Immature natural killer cell (primary cell): ENCODE measurements around the gene TMEM178A. TPM values are rescaled to one million over a fixed set of nuclear protein-coding genes. Genes with fewer than 3 reads are reported as not detected.

Source experiments
- DNase-seq, 3 donors: peaks; one replicate each; pipeline ENCODE4 v3.0.0; 2022; ENCODE audit warnings: mixed read lengths in 1 of 3
- H3K27ac Mint-ChIP-seq, 6 donors: one replicate each; pipeline ENCODE4 v1.8.0; 2020; ENCODE audit warnings: mixed read lengths in 6 of 6, mild to moderate bottlenecking in 5 of 6, inconsistent platforms in 4 of 6, moderate library complexity in 3 of 6
- H3K27me3 Mint-ChIP-seq, 3 donors: one replicate each; pipeline ENCODE4 v1.8.0; 2020 to 2021; ENCODE audit warnings: low read depth in 3 of 3, mild to moderate bottlenecking in 3 of 3, mixed read lengths in 3 of 3, moderate library complexity in 3 of 3, inconsistent platforms in 1 of 3
- H3K36me3 Mint-ChIP-seq, 3 donors: one replicate each; pipeline ENCODE4 v1.8.0; 2020; ENCODE audit warnings: mixed read lengths in 3 of 3, inconsistent platforms in 2 of 3, mild to moderate bottlenecking in 2 of 3
- H3K4me1 Mint-ChIP-seq, 2 donors: one replicate each; pipeline ENCODE4 v1.8.0; 2020; ENCODE audit warnings: inconsistent platforms in 2 of 2, mild to moderate bottlenecking in 2 of 2, mixed read lengths in 2 of 2, moderate library complexity in 1 of 2
- H3K4me3 Mint-ChIP-seq, 5 donors: one replicate each; pipeline ENCODE4 v1.8.0; 2020; ENCODE audit warnings: mild to moderate bottlenecking in 5 of 5, mixed read lengths in 5 of 5, inconsistent platforms in 3 of 5, moderate library complexity in 3 of 5
- H3K9me3 Mint-ChIP-seq, 6 donors: one replicate each; pipeline ENCODE4 v1.8.0; 2020; ENCODE audit warnings: mild to moderate bottlenecking in 6 of 6, mixed read lengths in 6 of 6, inconsistent platforms in 4 of 6, moderate library complexity in 3 of 6
- polyA plus RNA-seq, 3 donors: library from polyadenylated mRNA; unstranded; fragments of 300-500 nt; fragmentation: Illumina TruSeq; gene quantifications; one replicate each; pipeline ENCODE4 v1.2.3, GENCODE V29; 2021

Gene TMEM178A
- polyA plus RNA-seq, 3 donors from 2014 or later, result not detected

GRCh38 chr2:39696101-39696553 lies 30.4 kb downstream of the TMEM178A start:
- Mint-ChIP-seq H3K4me1 (no peaks in the 10 kb centered on the region), H3K36me3 (peaks cover 0 to under 1% (median 0%) of the 10 kb centered on the region in 3 donors), H3K9me3 (peaks cover 5 to 13% (median 7%) of the 10 kb centered on the region in 6 donors), H3K27ac (no peak overlapping the region), H3K27me3 (peaks cover 1 to 10% (median 5%) of the 10 kb centered on the region in 3 donors), H3K4me3 (no peak overlapping the region)
- no peak for DNase-seq

GRCh38 chr2:39696838-39697237 lies 31.1 kb downstream of the TMEM178A start:
- peaks cover 5 to 11% (median 6%) of the 10 kb centered on the region in 3 donors for H3K27me3 Mint-ChIP-seq
- no peaks in the 10 kb centered on the region for H3K4me1 Mint-ChIP-seq
- H3K4me3 Mint-ChIP-seq, result no peak overlapping the region
- H3K36me3 Mint-ChIP-seq, result peaks cover 0 to 5% (median 0%) of the 10 kb centered on the region in 3 donors
- H3K9me3 Mint-ChIP-seq, result peaks cover 11 to 20% (median 13%) of the 10 kb centered on the region in 6 donors
- no peak overlapping the region for H3K27ac Mint-ChIP-seq
- no peak for DNase-seq

GRCh38 chr2:39697454-39697853 lies 31.7 kb downstream of the TMEM178A start:
- Mint-ChIP-seq H3K27me3 (peaks cover 6 to 8% (median 6%) of the 10 kb centered on the region in 3 donors), H3K27ac (no peak overlapping the region), H3K36me3 (peaks cover 0 to 5% (median 0%) of the 10 kb centered on the region in 3 donors), H3K9me3 (peaks cover 13 to 26% (median 18%) of the 10 kb centered on the region in 6 donors), H3K4me3 (no peak overlapping the region), H3K4me1 (no peaks in the 10 kb centered on the region)
- no peak for DNase-seq

- H3K4me1 Mint-ChIP-seq, result no peaks in the 10 kb centered on the region
- H3K27ac Mint-ChIP-seq, result no peak overlapping the region
- no peak for DNase-seq
- H3K27me3 Mint-ChIP-seq, result peaks cover 5 to 9% (median 7%) of the 10 kb centered on the region in 3 donors
- H3K9me3 Mint-ChIP-seq, result peaks cover 13 to 27% (median 18%) of the 10 kb centered on the region in 6 donors
- H3K4me3 Mint-ChIP-seq, result no peak overlapping the region
- H3K36me3 Mint-ChIP-seq, result peaks cover 0 to 5% (median 0%) of the 10 kb centered on the region in 3 donors
Observed at GRCh38 chr2:39701137-39701536, 35.4 kb downstream of the TMEM178A start.

GRCh38 chr2:39703181-39703872 lies 37.6 kb downstream of the TMEM178A start:
- Mint-ChIP-seq H3K36me3 (peaks cover 0 to 5% (median 0%) of the 10 kb centered on the region in 3 donors), H3K27ac (no peak overlapping the region), H3K27me3 (peaks cover 8 to 10% (median 9%) of the 10 kb centered on the region in 3 donors), H3K9me3 (peaks cover 13 to 27% (median 19%) of the 10 kb centered on the region in 6 donors), H3K4me1 (no peaks in the 10 kb centered on the region), H3K4me3 (no peak overlapping the region)
- DNase-seq, result no peak

- DNase-seq, result no peak
- H3K4me3 Mint-ChIP-seq, result no peak overlapping the region
Observed at GRCh38 chr2:39704540-39704939, 38.8 kb downstream of the TMEM178A start.

GRCh38 chr2:39705638-39706037 lies 39.9 kb downstream of the TMEM178A start:
- DNase-seq, result no peak
- Mint-ChIP-seq H3K4me1 (no peaks in the 10 kb centered on the region), H3K27me3 (peaks cover 7 to 11% (median 8%) of the 10 kb centered on the region in 3 donors), H3K36me3 (peaks cover 0 to 5% (median 0%) of the 10 kb centered on the region in 3 donors), H3K4me3 (no peak overlapping the region), H3K9me3 (peaks cover 13 to 22% (median 16%) of the 10 kb centered on the region in 6 donors), H3K27ac (no peak overlapping the region)

More at GRCh38 chr2:39704540-39704939, 38.8 kb downstream of the TMEM178A start:
- Mint-ChIP-seq H3K4me1 (no peaks in the 10 kb centered on the region), H3K9me3 (peaks cover 13 to 27% (median 17%) of the 10 kb centered on the region in 6 donors), H3K36me3 (peaks cover 0 to 5% (median 0%) of the 10 kb centered on the region in 3 donors), H3K27me3 (peaks cover 6 to 8% (median 8%) of the 10 kb centered on the region in 3 donors), H3K27ac (no peak overlapping the region)

GRCh38 chr2:39706312-39706711 lies 40.6 kb downstream of the TMEM178A start:
- Mint-ChIP-seq H3K27me3 (peaks cover 5 to 11% (median 8%) of the 10 kb centered on the region in 3 donors), H3K9me3 (peaks cover 7 to 16% (median 10%) of the 10 kb centered on the region in 6 donors), H3K36me3 (peaks cover 0 to 3% (median 0%) of the 10 kb centered on the region in 3 donors), H3K27ac (no peak overlapping the region), H3K4me1 (no peaks in the 10 kb centered on the region), H3K4me3 (no peak overlapping the region)
- no peak for DNase-seq

GRCh38 chr2:39706945-39707344 lies 41.2 kb downstream of the TMEM178A start:
- H3K4me3 Mint-ChIP-seq, result no peak overlapping the region
- H3K27ac Mint-ChIP-seq, result no peak overlapping the region
- peaks cover 2 to 10% (median 7%) of the 10 kb centered on the region in 3 donors for H3K27me3 Mint-ChIP-seq
- no peaks in the 10 kb centered on the region for H3K4me1 Mint-ChIP-seq
- no peak for DNase-seq
- H3K9me3 Mint-ChIP-seq, result peaks cover under 1 to 9% (median 4%) of the 10 kb centered on the region in 6 donors
- H3K36me3 Mint-ChIP-seq, result no peaks in the 10 kb centered on the region

GRCh38 chr2:39708003-39708402 lies 42.3 kb downstream of the TMEM178A start:
- H3K27me3 Mint-ChIP-seq, result peaks cover 2 to 7% (median 6%) of the 10 kb centered on the region in 3 donors
- H3K27ac Mint-ChIP-seq, result no peak overlapping the region

GRCh38 chr2:39710807-39711206 lies 45.1 kb downstream of the TMEM178A start:
- no peaks in the 10 kb centered on the region for H3K4me1 Mint-ChIP-seq
- H3K9me3 Mint-ChIP-seq, result peaks cover 0 to 2% (median 0%) of the 10 kb centered on the region in 6 donors
- no peak overlapping the region for H3K27ac Mint-ChIP-seq
- H3K27me3 Mint-ChIP-seq, result peaks cover 2 to 6% (median 5%) of the 10 kb centered on the region in 3 donors
- no peak for DNase-seq
- H3K4me3 Mint-ChIP-seq, result no peak overlapping the region
- no peaks in the 10 kb centered on the region for H3K36me3 Mint-ChIP-seq

More at GRCh38 chr2:39708003-39708402, 42.3 kb downstream of the TMEM178A start:
- Mint-ChIP-seq H3K36me3 (no peaks in the 10 kb centered on the region), H3K4me1 (no peaks in the 10 kb centered on the region), H3K4me3 (no peak overlapping the region), H3K9me3 (peaks cover 0 to 2% (median 0%) of the 10 kb centered on the region in 6 donors)
- no peak for DNase-seq

- no peak for DNase-seq
- Mint-ChIP-seq H3K9me3 (peaks cover 0 to 2% (median 0%) of the 10 kb centered on the region in 6 donors), H3K27ac (no peak overlapping the region), H3K36me3 (no peaks in the 10 kb centered on the region), H3K4me1 (no peaks in the 10 kb centered on the region), H3K4me3 (no peak overlapping the region), H3K27me3 (peaks cover 0 to 5% (median under 1%) of the 10 kb centered on the region in 3 donors)
Observed at GRCh38 chr2:39712953-39713352, 47.2 kb downstream of the TMEM178A start.

GRCh38 chr2:39715095-39715494 lies 49.4 kb downstream of the TMEM178A start:
- no peaks in the 10 kb centered on the region for H3K9me3 Mint-ChIP-seq

GRCh38 chr2:39715822-39716221 lies 50.1 kb downstream of the TMEM178A start:
- Mint-ChIP-seq H3K27me3 (peaks cover 0 to 2% (median 0%) of the 10 kb centered on the region in 3 donors), H3K36me3 (no peaks in the 10 kb centered on the region), H3K27ac (no peak overlapping the region), H3K9me3 (no peaks in the 10 kb centered on the region), H3K4me1 (no peaks in the 10 kb centered on the region), H3K4me3 (no peak overlapping the region)
- no peak for DNase-seq

More at GRCh38 chr2:39715095-39715494, 49.4 kb downstream of the TMEM178A start:
- no peak for DNase-seq
- Mint-ChIP-seq H3K4me3 (no peak overlapping the region), H3K27ac (no peak overlapping the region), H3K36me3 (no peaks in the 10 kb centered on the region), H3K4me1 (no peaks in the 10 kb centered on the region), H3K27me3 (peaks cover 0 to 3% (median 0%) of the 10 kb centered on the region in 3 donors)
